Endothelial cell of umbilical vein (primary cell): ENCODE results near the gene SLC34A1.

Source experiments
- CTCF ChIP-seq, 2 donors: IDR thresholded peaks; 1 replicate in 1 of 2; 2 replicates in 1 of 2; pipeline ENCODE4 v1.5.1; 2011; ENCODE audit warnings: low read length in 2 of 2, mild to moderate bottlenecking in 2 of 2, moderate library complexity in 2 of 2, control low read depth in 1 of 2, inconsistent platforms in 1 of 2, low read depth in 1 of 2; ENCODE audit not compliant: insufficient read depth in 1 of 2; ENCODE audit errors: extremely low read depth in 1 of 2
- POLR2A ChIP-seq: IDR thresholded peaks from 2 replicates; pipeline ENCODE4 v1.6.1; 2012; ENCODE audit warnings: low read depth, mild to moderate bottlenecking, control low read depth, low read length
- POLR2AphosphoS5 ChIP-seq: IDR thresholded peaks from 2 replicates; pipeline ENCODE4 v1.6.1; 2012; ENCODE audit warnings: low read depth, mild to moderate bottlenecking, control low read depth, low read length, moderate library complexity; ENCODE audit not compliant: insufficient read depth

- TF ChIP-seq CTCF (IDR thresholded peaks at IDR 0.05; ENCODE audit: extremely low read depth in 1 of 2, insufficient read depth in 1 of 2, low read depth in 1 of 2, low read length in 2 of 2) (no peak), POLR2A (no peak), POLR2AphosphoS5 (no peak)
Observed at GRCh38 chr5:177369645-177370440, 14.4 kb upstream of the SLC34A1 start.
